Liver (tissue), 3 donors: ENCODE measurements around the gene GINS2.

ENCODE experiments used
- FOXA1 ChIP-seq: IDR thresholded peaks from 2 replicates; pipeline ENCODE4 v1.6.1; 2016; ENCODE audit warnings: antibody characterized with exemption
- GABPA ChIP-seq, 2 donors: IDR thresholded peaks in 1 of 2; conservative IDR thresholded peaks in 1 of 2; 2 replicates each; pipeline ENCODE4 v1.6.1; 2016; ENCODE audit warnings: antibody characterized with exemption in 2 of 2, mild to moderate bottlenecking in 1 of 2, moderate library complexity in 1 of 2
- JUND ChIP-seq, 2 donors: IDR thresholded peaks; 2 replicates each; pipeline ENCODE4 v1.6.1; 2016; ENCODE audit warnings: antibody characterized with exemption in 2 of 2
- MAX ChIP-seq: IDR thresholded peaks from 2 replicates; pipeline ENCODE4 v1.6.1; 2016; ENCODE audit warnings: antibody characterized with exemption
- RAD21 ChIP-seq, 2 donors: IDR thresholded peaks; 2 replicates each; pipeline ENCODE4 v1.6.1; 2016; ENCODE audit warnings: antibody characterized with exemption in 2 of 2, mild to moderate bottlenecking in 2 of 2
- REST ChIP-seq: IDR thresholded peaks from 2 replicates; pipeline ENCODE4 v1.6.1; 2016; ENCODE audit warnings: antibody characterized with exemption, mild to moderate bottlenecking
- RXRA ChIP-seq, 2 donors: IDR thresholded peaks; 2 replicates each; pipeline ENCODE4 v1.6.1; 2017 to 2018; ENCODE audit warnings: antibody characterized with exemption in 2 of 2, mild to moderate bottlenecking in 1 of 2
- TAF1 ChIP-seq: conservative IDR thresholded peaks from 2 replicates; pipeline ENCODE4 v1.6.1; 2016; ENCODE audit warnings: antibody characterized with exemption, mild to moderate bottlenecking
- YY1 ChIP-seq: IDR thresholded peaks from 2 replicates; pipeline ENCODE4 v1.6.1; 2016; ENCODE audit warnings: antibody characterized with exemption, mild to moderate bottlenecking
- TF ChIP-seq, protein P1 (sequence below): IDR thresholded peaks from 2 replicates; pipeline ENCODE4 v1.6.1; 2016; ENCODE audit warnings: antibody characterized with exemption
- TF ChIP-seq, protein P2 (sequence below): fragments of 150-350 bp; IDR thresholded peaks from 2 replicates; pipeline ENCODE4 v1.5.1; 2017; ENCODE audit warnings: improper control_type of control experiment, low read depth, low read length; ENCODE audit not compliant: missing input control
- TF ChIP-seq, protein P3 (sequence below): IDR thresholded peaks from 2 replicates; pipeline ENCODE4 v1.6.1; 2016; ENCODE audit warnings: antibody characterized with exemption
- donor health status: healthy.
- donor health status: healthy.

DNA sequence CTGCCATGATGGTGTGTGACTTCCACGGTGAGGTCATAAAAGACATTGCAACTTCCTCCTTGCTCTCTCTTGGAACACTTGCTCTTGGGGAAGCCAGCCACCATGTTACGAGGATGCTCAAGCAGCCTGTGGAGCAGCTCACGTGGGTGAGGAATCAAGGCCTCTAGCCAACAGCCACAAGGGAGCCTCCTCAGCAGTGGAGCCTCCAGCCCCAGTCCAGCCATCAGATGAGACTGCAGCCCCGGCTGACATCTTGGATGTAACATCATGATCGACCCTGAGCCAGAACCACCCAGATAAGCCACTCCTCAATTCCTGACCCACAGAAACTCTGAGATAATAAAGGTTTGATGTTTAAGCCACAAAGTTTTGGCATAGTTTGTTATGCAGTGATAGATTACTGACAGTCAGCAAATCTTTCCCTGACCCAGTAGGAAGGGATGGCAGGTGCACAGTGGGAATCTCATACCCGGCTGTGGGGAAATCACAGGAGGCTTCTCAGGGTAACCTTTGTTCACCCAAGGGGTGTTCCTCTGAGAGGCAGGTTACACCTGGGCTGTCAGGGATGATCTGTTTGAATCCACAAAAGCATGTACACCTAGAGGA is 23.3 kb upstream of the GINS2 start:
- TF ChIP-seq FOXA1: no peak
- TF ChIP-seq, protein P1, sequence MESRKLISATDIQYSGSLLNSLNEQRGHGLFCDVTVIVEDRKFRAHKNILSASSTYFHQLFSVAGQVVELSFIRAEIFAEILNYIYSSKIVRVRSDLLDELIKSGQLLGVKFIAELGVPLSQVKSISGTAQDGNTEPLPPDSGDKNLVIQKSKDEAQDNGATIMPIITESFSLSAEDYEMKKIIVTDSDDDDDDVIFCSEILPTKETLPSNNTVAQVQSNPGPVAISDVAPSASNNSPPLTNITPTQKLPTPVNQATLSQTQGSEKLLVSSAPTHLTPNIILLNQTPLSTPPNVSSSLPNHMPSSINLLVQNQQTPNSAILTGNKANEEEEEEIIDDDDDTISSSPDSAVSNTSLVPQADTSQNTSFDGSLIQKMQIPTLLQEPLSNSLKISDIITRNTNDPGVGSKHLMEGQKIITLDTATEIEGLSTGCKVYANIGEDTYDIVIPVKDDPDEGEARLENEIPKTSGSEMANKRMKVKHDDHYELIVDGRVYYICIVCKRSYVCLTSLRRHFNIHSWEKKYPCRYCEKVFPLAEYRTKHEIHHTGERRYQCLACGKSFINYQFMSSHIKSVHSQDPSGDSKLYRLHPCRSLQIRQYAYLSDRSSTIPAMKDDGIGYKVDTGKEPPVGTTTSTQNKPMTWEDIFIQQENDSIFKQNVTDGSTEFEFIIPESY: no peak
- TF ChIP-seq TAF1: no peak
- TF ChIP-seq, protein P2, sequence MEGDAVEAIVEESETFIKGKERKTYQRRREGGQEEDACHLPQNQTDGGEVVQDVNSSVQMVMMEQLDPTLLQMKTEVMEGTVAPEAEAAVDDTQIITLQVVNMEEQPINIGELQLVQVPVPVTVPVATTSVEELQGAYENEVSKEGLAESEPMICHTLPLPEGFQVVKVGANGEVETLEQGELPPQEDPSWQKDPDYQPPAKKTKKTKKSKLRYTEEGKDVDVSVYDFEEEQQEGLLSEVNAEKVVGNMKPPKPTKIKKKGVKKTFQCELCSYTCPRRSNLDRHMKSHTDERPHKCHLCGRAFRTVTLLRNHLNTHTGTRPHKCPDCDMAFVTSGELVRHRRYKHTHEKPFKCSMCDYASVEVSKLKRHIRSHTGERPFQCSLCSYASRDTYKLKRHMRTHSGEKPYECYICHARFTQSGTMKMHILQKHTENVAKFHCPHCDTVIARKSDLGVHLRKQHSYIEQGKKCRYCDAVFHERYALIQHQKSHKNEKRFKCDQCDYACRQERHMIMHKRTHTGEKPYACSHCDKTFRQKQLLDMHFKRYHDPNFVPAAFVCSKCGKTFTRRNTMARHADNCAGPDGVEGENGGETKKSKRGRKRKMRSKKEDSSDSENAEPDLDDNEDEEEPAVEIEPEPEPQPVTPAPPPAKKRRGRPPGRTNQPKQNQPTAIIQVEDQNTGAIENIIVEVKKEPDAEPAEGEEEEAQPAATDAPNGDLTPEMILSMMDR: no peak
- no peak for TF ChIP-seq RAD21 (IDR thresholded peaks at IDR 0.05)
- no peak for TF ChIP-seq REST
- no peak for TF ChIP-seq MAX
- no peak for TF ChIP-seq JUND (IDR thresholded peaks at IDR 0.05)
- TF ChIP-seq GABPA (IDR thresholded peaks at IDR 0.05 in 1 of 2, conservative IDR thresholded peaks at IDR 0.05 in 1 of 2): no peak
- TF ChIP-seq YY1: no peak
- TF ChIP-seq, protein P3, sequence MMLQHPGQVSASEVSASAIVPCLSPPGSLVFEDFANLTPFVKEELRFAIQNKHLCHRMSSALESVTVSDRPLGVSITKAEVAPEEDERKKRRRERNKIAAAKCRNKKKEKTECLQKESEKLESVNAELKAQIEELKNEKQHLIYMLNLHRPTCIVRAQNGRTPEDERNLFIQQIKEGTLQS: no peak
- no peak for TF ChIP-seq RXRA (IDR thresholded peaks at IDR 0.05)
